H9 (cell line): ENCODE measurements around the gene HS6ST3. TPM values are rescaled to one million over a fixed set of nuclear protein-coding genes. Genes with fewer than 3 reads are reported as not detected.

ENCODE experiments used
- DNase-seq: peaks from one replicate; pipeline ENCODE4 v3.0.0-alpha.2; 2017
- H2AFZ ChIP-seq: one replicate; pipeline ENCODE4 v1.6.1; 2013; ENCODE audit warnings: mild to moderate bottlenecking, low read length, control low read depth, moderate library complexity
- H2AK5ac ChIP-seq: 2 replicates; pipeline ENCODE4 v1.6.1; 2013; ENCODE audit warnings: low read length, control low read depth, mixed read lengths; ENCODE audit not compliant: insufficient read length
- H2BK120ac ChIP-seq: one replicate; pipeline ENCODE4 v1.6.1; 2013; ENCODE audit warnings: low read depth, mild to moderate bottlenecking, low read length, control low read depth, inconsistent platforms; ENCODE audit not compliant: poor library complexity, severe bottlenecking
- H2BK12ac ChIP-seq: 2 replicates; pipeline ENCODE4 v1.6.1; 2013; ENCODE audit warnings: low read length, control low read depth, mixed read lengths, low read depth; ENCODE audit not compliant: insufficient read length
- H2BK15ac ChIP-seq: 2 replicates; pipeline ENCODE4 v1.6.1; 2013; ENCODE audit warnings: low read depth, low read length, control low read depth
- H2BK20ac ChIP-seq: one replicate; pipeline ENCODE4 v1.6.1; 2013; ENCODE audit warnings: low read depth, mild to moderate bottlenecking, low read length, control low read depth, inconsistent platforms; ENCODE audit not compliant: poor library complexity, severe bottlenecking
- H2BK5ac ChIP-seq: 2 replicates; pipeline ENCODE4 v1.6.1; 2013; ENCODE audit warnings: low read length, control low read depth, mixed read lengths; ENCODE audit not compliant: insufficient read length
- H3K14ac ChIP-seq: 2 replicates; pipeline ENCODE4 v1.6.1; 2013; ENCODE audit warnings: low read length, control low read depth; ENCODE audit not compliant: insufficient read depth
- H3K18ac ChIP-seq: 2 replicates; pipeline ENCODE4 v1.6.1; 2013; ENCODE audit warnings: low read depth, mild to moderate bottlenecking, mixed read lengths, low read length, control low read depth; ENCODE audit not compliant: insufficient read length
- H3K23ac ChIP-seq: 2 replicates; pipeline ENCODE4 v1.6.1; 2013; ENCODE audit warnings: low read length, control low read depth, mixed read lengths, low read depth; ENCODE audit not compliant: insufficient read length
- H3K23me2 ChIP-seq: 2 replicates; pipeline ENCODE4 v1.6.1; 2013; ENCODE audit warnings: low read depth, mild to moderate bottlenecking, mixed read lengths, low read length, control low read depth; ENCODE audit not compliant: insufficient read length, poor library complexity, severe bottlenecking
- H3K27ac ChIP-seq: 2 replicates; pipeline ENCODE4 v1.5.1; 2013; ENCODE audit warnings: low read length, control low read depth, mixed read lengths, low read depth; ENCODE audit not compliant: insufficient read length
- H3K27me3 ChIP-seq: 2 replicates; pipeline ENCODE4 v1.6.1; 2013; ENCODE audit warnings: low read length, control low read depth, inconsistent platforms; ENCODE audit not compliant: insufficient read depth
- H3K4ac ChIP-seq: 2 replicates; pipeline ENCODE4 v1.6.1; 2013; ENCODE audit warnings: low read depth, mild to moderate bottlenecking, control low read depth, inconsistent platforms, low read length, moderate library complexity
- H3K4me1 ChIP-seq: 2 replicates; pipeline ENCODE4 v1.6.1; 2013; ENCODE audit warnings: low read length, control low read depth, inconsistent platforms; ENCODE audit not compliant: insufficient read depth
- H3K4me2 ChIP-seq: 2 replicates; pipeline ENCODE4 v1.6.1; 2013; ENCODE audit warnings: low read length, control low read depth, mixed read lengths; ENCODE audit not compliant: insufficient read length, insufficient read depth
- H3K56ac ChIP-seq: 2 replicates; pipeline ENCODE4 v1.6.1; 2013; ENCODE audit warnings: low read depth, mild to moderate bottlenecking, mixed read lengths, low read length, control low read depth; ENCODE audit not compliant: insufficient read length
- H3K79me1 ChIP-seq: 2 replicates; pipeline ENCODE4 v1.6.1; 2013; ENCODE audit warnings: low read depth, mild to moderate bottlenecking, moderate library complexity, low read length, control low read depth, inconsistent platforms; ENCODE audit not compliant: insufficient read depth, poor library complexity, severe bottlenecking
- H3K79me2 ChIP-seq: 2 replicates; pipeline ENCODE4 v1.6.1; 2013; ENCODE audit warnings: low read length, control low read depth, inconsistent platforms; ENCODE audit not compliant: insufficient read depth
- H3K9ac ChIP-seq: 2 replicates; pipeline ENCODE4 v1.6.1; 2013; ENCODE audit warnings: low read length, control low read depth, mixed read lengths; ENCODE audit not compliant: insufficient read length; ENCODE audit errors: extremely low read depth
- H3K9me3 ChIP-seq: one replicate; pipeline ENCODE4 v1.6.1; 2013; ENCODE audit warnings: low read depth, low read length, inconsistent platforms; ENCODE audit not compliant: control insufficient read depth
- H3T11ph ChIP-seq: one replicate; pipeline ENCODE4 v1.6.1; 2013; ENCODE audit warnings: mild to moderate bottlenecking, low read length, control low read depth, inconsistent platforms
- H4K20me1 ChIP-seq: one replicate; pipeline ENCODE4 v1.6.1; 2013; ENCODE audit not compliant: control insufficient read depth, insufficient read length, insufficient read depth
- H4K5ac ChIP-seq: 2 replicates; pipeline ENCODE4 v1.6.1; 2013; ENCODE audit warnings: low read depth, mild to moderate bottlenecking, mixed read lengths, low read length, control low read depth; ENCODE audit not compliant: insufficient read length
- H4K8ac ChIP-seq: replicated peaks from 2 replicates; pipeline ENCODE4 v1.6.1; 2013; ENCODE audit warnings: low read length, control low read depth, mixed read lengths, low read depth; ENCODE audit not compliant: insufficient read length
- H4K91ac ChIP-seq: 2 replicates; pipeline ENCODE4 v1.6.1; 2013; ENCODE audit warnings: low read depth, mild to moderate bottlenecking, moderate library complexity, mixed read lengths, low read length, control low read depth; ENCODE audit not compliant: insufficient read length
- H3K27ac Mint-ChIP-seq, 3 experiments: 2 replicates in 2 of 3; 3 replicates in 1 of 3; pipeline ENCODE4 v1.8.0; 2020 to 2021; ENCODE audit warnings: mixed read lengths in 3 of 3, mild to moderate bottlenecking in 1 of 3, moderate library complexity in 1 of 3
- H3K27me3 Mint-ChIP-seq: 2 replicates; pipeline ENCODE4 v1.8.0; 2021; ENCODE audit warnings: low read depth, mild to moderate bottlenecking, moderate library complexity, mixed read lengths
- H3K36me3 Mint-ChIP-seq, 3 experiments: 2 replicates in 2 of 3; 3 replicates in 1 of 3; pipeline ENCODE4 v1.8.0; 2020 to 2021; ENCODE audit warnings: low read depth in 3 of 3, mixed read lengths in 3 of 3; ENCODE audit not compliant: insufficient read depth in 1 of 3
- H3K4me1 Mint-ChIP-seq, 2 experiments: 2 replicates each; pipeline ENCODE4 v1.8.0; 2020; ENCODE audit warnings: mixed read lengths in 2 of 2
- H3K4me3 Mint-ChIP-seq, 2 experiments: 2 replicates in 1 of 2; 3 replicates in 1 of 2; pipeline ENCODE4 v1.8.0; 2020 to 2021; ENCODE audit warnings: mild to moderate bottlenecking in 2 of 2, mixed read lengths in 2 of 2, moderate library complexity in 1 of 2
- H3K9me3 Mint-ChIP-seq, 2 experiments: 2 replicates in 1 of 2; 3 replicates in 1 of 2; pipeline ENCODE4 v1.8.0; 2020; ENCODE audit warnings: mild to moderate bottlenecking in 2 of 2, mixed read lengths in 2 of 2, moderate library complexity in 1 of 2
- WGBS: extraction: QIAGEN DNeasy Blood & Tissue Kit; methylation state at CpG from one replicate; pipeline ENCODE4 v1.1.7; 2013; ENCODE audit warnings: missing lambda C conversion rate, low lambda C conversion rate, mixed read lengths; ENCODE audit not compliant: insufficient read length; ENCODE audit errors: extremely low coverage; 5-methylcytosine and 5-hydroxymethylcytosine counted together
- total RNA-seq: library from RNA; stranded (reverse); gene quantifications from 2 replicates; pipeline ENCODE4 v1.2.1, GENCODE V29; 2021
- TF ChIP-seq, protein P1 (sequence below): fragments of 200-600 bp; sonication (generic); conservative IDR thresholded peaks from 3 replicates; pipeline ENCODE4 v1.8.0; 2021; ENCODE audit warnings: antibody characterized with exemption, mild to moderate bottlenecking

Gene HS6ST3
- total RNA-seq, 1 experiment from 2014 or later, result 0.44 TPM

DNA sequence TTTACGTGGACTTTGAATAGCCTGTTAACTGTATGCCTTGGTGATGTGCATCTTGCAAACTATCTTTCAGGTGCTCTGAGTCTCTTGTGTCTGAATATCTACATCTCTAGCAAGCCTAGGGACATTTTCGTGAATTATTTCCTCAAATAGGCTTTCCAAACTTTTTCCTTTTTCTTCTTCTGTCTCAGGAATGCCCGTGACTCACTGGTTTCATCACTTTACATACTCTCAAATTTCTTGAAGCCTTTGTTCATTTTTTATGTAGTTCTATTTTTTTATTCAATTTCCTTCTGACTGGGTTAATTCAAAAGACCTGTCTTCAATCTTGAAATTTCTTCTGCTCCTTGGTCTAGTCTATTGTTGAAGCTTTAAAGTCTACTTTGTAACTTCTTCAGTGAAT is 572.1 kb downstream of the HS6ST3 start:
- no peaks in the 10 kb centered on the region for H3K79me1 ChIP-seq
- H2BK20ac ChIP-seq, result no peak overlapping the region
- H2AFZ ChIP-seq, result no peak overlapping the region
- no peaks in the 10 kb centered on the region for H3K23me2 ChIP-seq
- H3K9me3 Mint-ChIP-seq, result peaks cover 17 to 20% of the 10 kb centered on the region in 2 experiments
- H4K91ac ChIP-seq, result no peak overlapping the region
- H3K4me1 ChIP-seq, result no peaks in the 10 kb centered on the region
- H3K4ac ChIP-seq, result no peak overlapping the region
- no peak overlapping the region for H3K9ac ChIP-seq
- no peaks in the 10 kb centered on the region for H3K9me3 ChIP-seq
- no peaks in the 10 kb centered on the region for H3K79me2 ChIP-seq
- H4K5ac ChIP-seq, result no peak overlapping the region
- no peak overlapping the region for H3K4me3 Mint-ChIP-seq
- H3K18ac ChIP-seq, result no peak overlapping the region
- no peak overlapping the region for H2BK5ac ChIP-seq
- H3K56ac ChIP-seq, result no peak overlapping the region
- no peak overlapping the region for H3T11ph ChIP-seq
- H3K23ac ChIP-seq, result no peak overlapping the region
- no peak overlapping the region for H2BK12ac ChIP-seq
- H3K14ac ChIP-seq, result no peak overlapping the region
- H3K4me2 ChIP-seq, result no peak overlapping the region
- no peak overlapping the region for H2BK120ac ChIP-seq
- H4K8ac ChIP-seq, result no peak overlapping the region
- no peaks in the 10 kb centered on the region for H3K27me3 Mint-ChIP-seq
- H2AK5ac ChIP-seq, result no peak overlapping the region
- H3K4me1 Mint-ChIP-seq, result no peaks in the 10 kb centered on the region
- WGBS, result no CpG with 5 or more reads among the region's 3 CpGs
- TF ChIP-seq, protein P1, sequence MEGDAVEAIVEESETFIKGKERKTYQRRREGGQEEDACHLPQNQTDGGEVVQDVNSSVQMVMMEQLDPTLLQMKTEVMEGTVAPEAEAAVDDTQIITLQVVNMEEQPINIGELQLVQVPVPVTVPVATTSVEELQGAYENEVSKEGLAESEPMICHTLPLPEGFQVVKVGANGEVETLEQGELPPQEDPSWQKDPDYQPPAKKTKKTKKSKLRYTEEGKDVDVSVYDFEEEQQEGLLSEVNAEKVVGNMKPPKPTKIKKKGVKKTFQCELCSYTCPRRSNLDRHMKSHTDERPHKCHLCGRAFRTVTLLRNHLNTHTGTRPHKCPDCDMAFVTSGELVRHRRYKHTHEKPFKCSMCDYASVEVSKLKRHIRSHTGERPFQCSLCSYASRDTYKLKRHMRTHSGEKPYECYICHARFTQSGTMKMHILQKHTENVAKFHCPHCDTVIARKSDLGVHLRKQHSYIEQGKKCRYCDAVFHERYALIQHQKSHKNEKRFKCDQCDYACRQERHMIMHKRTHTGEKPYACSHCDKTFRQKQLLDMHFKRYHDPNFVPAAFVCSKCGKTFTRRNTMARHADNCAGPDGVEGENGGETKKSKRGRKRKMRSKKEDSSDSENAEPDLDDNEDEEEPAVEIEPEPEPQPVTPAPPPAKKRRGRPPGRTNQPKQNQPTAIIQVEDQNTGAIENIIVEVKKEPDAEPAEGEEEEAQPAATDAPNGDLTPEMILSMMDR, result no peak
- no peak overlapping the region for H2BK15ac ChIP-seq
- H4K20me1 ChIP-seq, result no peaks in the 10 kb centered on the region
- no peak for DNase-seq
- H3K27me3 ChIP-seq, result no peaks in the 10 kb centered on the region
- peaks cover 0 to 24% (median 4%) of the 10 kb centered on the region in 3 experiments; a peak in 5 of 7 replicates for H3K36me3 Mint-ChIP-seq
- no peak overlapping the region for H3K27ac Mint-ChIP-seq
- H3K27ac ChIP-seq, result no peak overlapping the region
